HG03159 (cell line): ENCODE data around the gene TUFM.
"Not testable (repeated sequence)": the region's sequence is repeated elsewhere in the genome, so short reads cannot be mapped to it uniquely, and the experiment has no call there.

Source experiments
- ATAC-seq: cut with Tn5 transposase; IDR thresholded peaks from one replicate; pipeline ENCODE4 v1.9.1; 2021; ENCODE audit warnings: mild to moderate bottlenecking, moderate library complexity; ENCODE audit not compliant: unreplicated experiment

TUFM gene

GRCh38 chr16:28875134-28876018 lies 29.2 kb upstream of the TUFM start:
- ATAC-seq = no peak

GRCh38 chr16:28874406-28874805 lies 28.3 kb upstream of the TUFM start:
- ATAC-seq = no peak

GRCh38 chr16:28873543-28874201 lies 27.5 kb upstream of the TUFM start:
- ATAC-seq = no peak

- no peak for ATAC-seq
Measured at GRCh38 chr16:28872952-28873351, 26.8 kb upstream of the TUFM start.

DNA sequence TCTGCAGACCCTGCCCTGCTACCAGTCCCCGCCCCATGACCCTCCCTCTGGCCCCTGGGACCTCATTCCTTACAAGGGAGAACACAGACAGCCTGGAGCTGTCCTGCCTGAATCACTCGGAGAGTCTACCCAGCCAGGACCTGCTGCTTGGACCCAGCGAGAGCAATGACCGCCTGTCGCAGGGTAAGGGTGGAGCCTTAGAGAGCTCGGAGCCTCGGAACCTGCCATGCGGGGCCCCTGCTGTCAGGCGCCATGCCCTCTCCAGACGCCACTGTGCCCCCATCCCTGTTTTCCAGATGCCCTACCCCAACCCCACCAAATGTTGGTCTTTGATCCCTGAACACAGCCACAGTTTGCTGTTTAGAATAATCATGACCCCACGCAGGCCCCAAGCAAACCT lies 23.1 kb upstream of the TUFM start:
- ATAC-seq = no peak

- ATAC-seq = not testable (repeated sequence)
Measured at GRCh38 chr16:28867646-28868045, 21.5 kb upstream of the TUFM start.

- no peak for ATAC-seq
Measured at GRCh38 chr16:28867241-28867640, 21.1 kb upstream of the TUFM start.

DNA sequence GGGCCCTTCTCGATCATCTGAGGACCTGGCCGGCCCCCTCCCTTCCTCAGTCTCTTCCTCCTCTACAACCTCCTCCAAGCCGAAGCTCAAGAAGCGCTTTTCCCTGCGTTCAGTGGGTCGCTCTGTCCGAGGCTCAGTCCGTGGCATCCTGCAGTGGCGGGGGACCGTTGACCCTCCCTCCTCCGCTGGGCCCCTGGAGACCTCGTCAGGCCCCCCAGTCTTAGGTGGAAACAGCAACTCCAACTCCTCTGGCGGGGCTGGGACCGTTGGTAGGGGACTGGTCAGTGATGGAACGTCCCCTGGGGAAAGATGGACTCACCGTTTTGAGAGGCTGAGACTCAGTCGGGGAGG lies 20.3 kb upstream of the TUFM start:
- ATAC-seq = no peak

DNA sequence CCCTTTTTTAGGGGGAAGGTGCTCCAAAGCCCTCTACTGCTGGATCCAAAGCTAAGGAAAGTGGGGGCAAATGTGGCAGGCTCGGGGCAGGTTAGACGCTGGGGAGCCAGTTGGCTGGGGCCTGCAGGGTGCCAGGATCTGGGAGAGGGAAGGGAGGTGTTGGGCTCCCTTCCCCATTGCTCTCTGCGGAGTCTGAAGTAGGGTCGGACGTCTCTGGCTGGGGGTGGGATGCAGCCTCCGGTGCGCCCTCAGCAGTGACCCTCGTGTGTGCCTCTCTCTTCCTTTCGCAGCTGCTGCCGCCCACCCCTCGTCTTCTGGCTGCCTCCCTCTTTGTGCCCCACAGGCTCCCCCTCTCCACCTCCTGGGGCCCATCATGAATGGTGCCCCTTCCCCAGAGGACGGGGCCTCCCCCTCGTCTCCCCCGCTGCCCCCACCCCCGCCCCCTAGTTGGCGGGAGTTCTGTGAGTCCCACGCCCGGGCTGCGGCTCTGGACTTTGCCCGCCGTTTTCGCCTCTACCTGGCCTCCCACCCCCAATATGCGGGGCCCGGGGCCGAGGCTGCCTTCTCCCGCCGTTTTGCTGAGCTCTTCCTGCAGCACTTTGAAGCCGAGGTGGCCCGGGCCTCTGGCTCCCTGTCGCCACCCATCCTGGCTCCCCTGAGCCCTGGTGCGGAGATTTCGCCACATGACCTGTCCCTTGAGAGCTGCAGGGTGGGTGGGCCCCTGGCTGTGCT lies 19.7 kb upstream of the TUFM start:
- no peak for ATAC-seq

DNA sequence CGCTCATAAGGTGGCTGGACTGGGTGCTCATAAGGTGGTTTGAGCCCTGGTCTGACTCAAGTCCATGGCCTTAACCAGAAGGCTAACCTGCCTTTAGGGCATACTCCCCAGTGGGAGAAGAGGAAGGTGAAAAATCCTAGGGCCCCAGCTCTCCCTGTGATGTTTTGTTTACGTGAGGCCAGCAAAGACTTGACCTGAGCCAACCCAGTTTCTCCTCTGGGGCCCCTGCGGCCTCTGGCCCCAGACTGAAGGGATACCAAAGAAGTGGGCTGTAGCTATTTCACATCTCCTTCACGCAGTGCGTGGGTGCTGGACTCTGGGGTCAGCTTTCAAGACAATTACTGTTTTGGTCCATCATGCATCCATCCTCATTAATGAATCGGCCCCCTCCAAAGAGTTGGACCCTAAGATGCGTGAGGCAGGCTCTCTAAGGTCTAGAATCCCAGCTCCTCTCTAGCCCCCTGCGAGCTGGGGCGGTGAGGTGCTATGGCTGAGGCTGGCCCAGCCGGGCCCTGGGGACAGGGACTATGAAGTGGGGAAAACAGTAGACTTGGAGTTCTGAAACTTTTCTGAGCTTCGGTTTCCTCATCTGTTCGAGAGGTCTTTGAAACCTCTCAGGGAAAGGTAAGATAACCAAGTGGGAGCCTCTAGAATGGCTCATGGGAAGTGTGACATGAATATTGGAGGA lies 19.0 kb upstream of the TUFM start:
- ATAC-seq = no peak

DNA sequence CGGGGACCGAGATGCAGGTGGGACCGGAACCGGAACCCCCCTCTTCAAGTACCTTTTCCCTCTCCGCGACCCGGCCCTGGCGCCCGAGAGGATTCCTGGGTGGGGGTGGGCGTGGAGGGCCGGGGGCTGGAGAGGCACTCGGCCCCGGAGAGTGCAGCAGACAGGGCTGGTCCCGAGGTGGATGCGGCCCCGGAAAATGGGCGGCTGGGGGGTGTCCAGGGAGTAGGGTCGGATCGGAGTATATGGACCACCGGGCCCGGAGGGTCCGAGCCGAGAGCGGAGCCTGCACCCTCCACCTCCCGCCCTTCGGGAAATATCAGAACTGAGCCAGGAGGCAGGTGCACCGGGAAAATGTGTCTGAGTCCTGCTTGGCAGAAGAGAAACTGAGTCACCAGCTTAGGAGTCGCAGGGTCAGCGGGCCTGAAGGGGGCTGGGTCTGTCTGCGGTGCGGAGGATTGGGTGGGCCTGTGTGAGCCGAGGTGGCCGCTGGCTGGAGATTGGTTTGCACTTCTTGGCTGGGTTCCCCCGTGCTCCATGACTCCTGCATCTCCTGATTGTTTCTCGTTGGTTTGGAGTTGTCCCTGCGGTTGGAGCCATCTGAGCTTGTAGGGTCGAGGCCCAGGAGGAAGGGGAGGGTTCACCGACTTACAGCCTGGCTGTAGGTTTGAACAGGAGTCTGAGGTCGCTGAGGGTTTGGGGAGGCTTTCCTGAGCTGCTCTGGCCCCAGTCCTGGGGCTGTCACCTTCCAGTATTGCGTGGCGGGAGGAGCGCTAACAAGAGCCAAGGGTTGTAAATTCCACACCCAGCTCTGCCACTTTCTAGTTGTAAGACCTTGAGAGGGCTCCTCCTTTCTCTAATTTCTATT lies 18.0 kb upstream of the TUFM start:
- ATAC-seq = no peak

DNA sequence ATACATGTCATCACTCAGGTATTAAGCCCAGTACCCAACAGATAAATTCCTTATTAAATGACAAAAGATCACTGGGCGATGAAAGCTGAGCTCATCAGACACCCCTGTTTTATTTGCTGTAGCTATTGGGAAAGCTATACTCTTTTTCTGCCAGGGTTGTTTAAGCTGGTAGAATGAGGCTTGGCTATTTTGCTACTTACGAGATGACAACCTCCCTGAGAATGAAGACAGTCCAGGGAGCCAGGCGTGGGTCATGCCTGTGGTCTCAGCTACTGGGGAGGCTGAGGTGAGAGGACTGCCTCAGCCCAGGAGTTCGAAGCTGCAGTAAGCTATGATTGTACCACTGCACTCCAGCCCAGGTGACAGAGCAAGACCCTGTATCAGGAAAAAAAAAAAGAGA lies 13.2 kb upstream of the TUFM start:
- ATAC-seq = no peak

GRCh38 chr16:28858421-28858820 lies 12.3 kb upstream of the TUFM start:
- ATAC-seq = no peak

- ATAC-seq = no peak
Measured at GRCh38 chr16:28846933-28847273, 755 bp upstream of the TUFM start.

DNA sequence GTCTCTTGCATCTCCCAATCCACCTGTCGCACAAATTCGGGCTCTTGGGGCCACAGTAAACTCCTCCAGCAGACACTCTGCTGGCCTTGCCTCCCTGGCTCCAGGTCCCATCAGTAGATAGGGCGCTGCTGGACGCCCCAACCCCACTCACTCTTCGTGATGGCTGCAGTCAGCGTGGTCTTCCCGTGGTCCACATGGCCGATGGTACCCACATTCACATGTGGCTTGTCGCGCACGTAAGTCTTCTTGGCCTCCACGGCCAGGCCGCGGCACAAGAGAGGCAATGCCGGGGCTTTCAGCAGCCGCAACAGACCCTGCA lies 428 bp downstream of the TUFM start:
- no peak for ATAC-seq

DNA sequence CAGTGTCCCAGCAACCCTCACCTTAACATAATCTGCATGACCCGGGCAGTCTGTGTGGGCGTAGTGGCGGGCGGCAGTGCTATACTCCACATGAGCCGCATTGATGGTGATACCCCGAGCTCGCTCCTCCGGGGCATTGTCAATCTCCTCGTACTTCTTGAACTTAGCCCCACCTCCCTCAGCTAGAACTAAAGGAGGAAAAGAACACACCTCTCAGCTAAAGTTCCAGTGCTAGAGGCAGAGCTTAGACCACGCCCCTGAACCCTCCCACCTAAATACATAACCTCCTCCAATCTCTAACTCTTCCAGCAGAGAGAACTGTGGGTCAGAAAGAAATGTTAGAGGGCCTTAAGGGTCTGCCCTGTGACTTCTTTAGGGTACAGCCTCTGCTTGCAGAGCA lies 855 bp downstream of the TUFM start:
- ATAC-seq = no peak

DNA sequence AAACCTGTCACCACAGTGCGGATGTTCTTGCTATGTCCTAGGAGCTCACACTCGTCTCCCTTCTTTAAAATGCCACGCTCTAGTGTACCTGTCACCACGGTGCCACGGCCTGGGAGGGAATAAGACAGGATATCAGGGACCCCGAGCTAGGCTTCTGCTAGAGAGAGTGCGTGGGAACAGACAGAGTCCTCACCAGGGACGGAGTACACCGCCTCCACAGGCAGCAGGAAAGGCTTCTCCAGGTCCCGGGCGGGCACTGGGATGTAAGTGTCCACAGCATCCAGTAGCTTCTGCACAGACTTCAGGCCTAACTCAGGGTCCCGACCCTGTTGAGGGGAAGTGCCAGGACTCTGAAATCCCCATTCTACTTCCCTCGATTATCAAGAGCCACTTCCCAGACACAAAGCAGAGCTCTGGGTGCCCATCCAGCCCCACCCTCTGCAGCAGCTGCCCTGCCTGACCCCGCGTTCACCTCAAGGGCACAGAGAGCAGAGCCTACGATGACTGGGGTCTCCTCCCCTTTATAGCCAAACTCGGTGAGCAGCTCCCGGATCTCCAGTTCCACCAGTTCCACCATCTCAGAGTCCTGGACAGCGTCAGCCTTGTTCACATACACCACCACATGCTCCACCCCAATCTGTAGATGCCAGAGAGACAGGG lies 1.8 kb downstream of the TUFM start:
- no peak for ATAC-seq

- no peak for ATAC-seq
Measured at GRCh38 chr16:28843766-28844165, 2.4 kb downstream of the TUFM start.

- no peak for ATAC-seq
Measured at GRCh38 chr16:28842696-28843095, 3.5 kb downstream of the TUFM start.

GRCh38 chr16:28839899-28840298 lies 6.2 kb downstream of the TUFM start:
- ATAC-seq = no peak
